ENCODE measurements around the gene NTSR2. TPM values are rescaled to one million over a fixed set of nuclear protein-coding genes. Genes with fewer than 3 reads are reported as not detected.

Gene NTSR2
- total RNA-seq, 3 donors from 2014 or later: not detected

- TF ChIP-seq CTCF (IDR thresholded peaks at IDR 0.05): no peak
- no peaks in the 10 kb centered on the region for H3K9me3 ChIP-seq
- H3K4me1 ChIP-seq (ENCODE audit: low read depth): peaks cover 9% of the 10 kb centered on the region
- no peak for ATAC-seq
- H3K4me3 ChIP-seq: no peak overlapping the region
- DNase-seq: no peak
- no peaks in the 10 kb centered on the region for H3K36me3 ChIP-seq (ENCODE audit: low read depth)
- intact Hi-C loops (cut with DNase I, micrococcal nuclease): loop anchor here (5.0 kb wide), 2 partner anchors 86 to 91 kb away; no protein-coding TSS in a partner anchor
Observed at GRCh38 chr2:11691076-11691660, 21.2 kb upstream of the NTSR2 start.

GRCh38 chr2:11688222-11689069 is 18.5 kb upstream of the NTSR2 start:
- peak; percentile 81 to 89 (median 86) for DNase-seq
- intact Hi-C loops (cut with DNase I, micrococcal nuclease): no loop called here
- H3K9me3 ChIP-seq: no peaks in the 10 kb centered on the region
- H3K4me1 ChIP-seq (ENCODE audit: low read depth): peaks cover 9% of the 10 kb centered on the region
- H3K4me3 ChIP-seq: no peak overlapping the region
- TF ChIP-seq CTCF (IDR thresholded peaks at IDR 0.05): peak; percentile 70
- no peaks in the 10 kb centered on the region for H3K36me3 ChIP-seq (ENCODE audit: low read depth)
- ATAC-seq: peak; percentile 93

- intact Hi-C loops (cut with DNase I, micrococcal nuclease): no loop called here
- no peak for DNase-seq
Observed at GRCh38 chr2:11687736-11688135, 17.7 kb upstream of the NTSR2 start.

GRCh38 chr2:11685906-11686470 is 16.0 kb upstream of the NTSR2 start:
- DNase-seq (no peak), ATAC-seq (no peak)
- no peaks in the 10 kb centered on the region for H3K36me3 ChIP-seq (ENCODE audit: low read depth)
- H3K9me3 ChIP-seq: no peaks in the 10 kb centered on the region
- no peak overlapping the region for H3K4me3 ChIP-seq
- TF ChIP-seq CTCF (IDR thresholded peaks at IDR 0.05): no peak
- intact Hi-C loops (cut with DNase I, micrococcal nuclease): no loop called here
- H3K4me1 ChIP-seq (ENCODE audit: low read depth): peaks cover 9% of the 10 kb centered on the region

More at GRCh38 chr2:11687736-11688135, 17.7 kb upstream of the NTSR2 start:
- no peaks in the 10 kb centered on the region for H3K9me3 ChIP-seq
- no peak for ATAC-seq
- no peak for TF ChIP-seq CTCF (IDR thresholded peaks at IDR 0.05)
- H3K36me3 ChIP-seq (ENCODE audit: low read depth): no peaks in the 10 kb centered on the region
- H3K4me3 ChIP-seq: no peak overlapping the region
- H3K4me1 ChIP-seq (ENCODE audit: low read depth): peaks cover 9% of the 10 kb centered on the region

GRCh38 chr2:11684894-11685460 is 15.0 kb upstream of the NTSR2 start:
- TF ChIP-seq CTCF (IDR thresholded peaks at IDR 0.05): no peak

More at GRCh38 chr2:11684894-11685460, 15.0 kb upstream of the NTSR2 start:
- Histone ChIP-seq H3K4me1 (ENCODE audit: low read depth) (peaks cover 9% of the 10 kb centered on the region), H3K36me3 (ENCODE audit: low read depth) (no peaks in the 10 kb centered on the region), H3K9me3 (no peaks in the 10 kb centered on the region), H3K4me3 (no peak overlapping the region)
- no peak for DNase-seq
- no peak for ATAC-seq
- intact Hi-C loops (cut with DNase I, micrococcal nuclease): no loop called here

All from mucosa of descending colon (tissue), 3 donors.